SK-N-MC (cell line): ENCODE measurements around the gene HELZ.
"Not testable (repeated sequence)": the region's sequence is repeated elsewhere in the genome, so short reads cannot be mapped to it uniquely, and the experiment has no call there.

Experiments
- DNase-seq: peaks from one replicate; pipeline ENCODE4 v3.0.0-alpha.2; 2011; ENCODE audit warnings: low read depth, low spot score
- H3K27ac ChIP-seq: fragments of 200-600 bp; sonication (generic); 2 replicates; pipeline ENCODE4 v1.5.1; 2016; ENCODE audit warnings: mixed run types
- H3K36me3 ChIP-seq: fragments of 200-600 bp; sonication (generic); 2 replicates; pipeline ENCODE4 v1.6.1; 2017; ENCODE audit warnings: antibody characterized with exemption, low read length, mixed read lengths; ENCODE audit not compliant: insufficient read depth
- H3K4me3 ChIP-seq: fragments of 200-600 bp; sonication (generic); 2 replicates; pipeline ENCODE4 v1.5.1; 2016
- H3K9ac ChIP-seq: fragments of 200-600 bp; sonication (generic); 2 replicates; pipeline ENCODE4 v1.8.0; 2017; ENCODE audit warnings: mixed run types, mixed read lengths; ENCODE audit not compliant: insufficient read length
- H3K9me3 ChIP-seq: fragments of 200-600 bp; sonication (generic); 2 replicates; pipeline ENCODE4 v1.6.1; 2017; ENCODE audit warnings: low read depth, mild to moderate bottlenecking, antibody characterized with exemption, low read length, moderate library complexity, mixed read lengths
- EZH2 ChIP-seq: fragments of 200-600 bp; sonication (generic); IDR thresholded peaks from one replicate; pipeline ENCODE4 v1.6.1; 2017; ENCODE audit warnings: antibody characterized with exemption
- FOXP2 ChIP-seq: optimal IDR thresholded peaks from 2 replicates; pipeline ENCODE3; 2011; ENCODE audit warnings: mild to moderate bottlenecking, moderate library complexity; ENCODE audit not compliant: insufficient read depth; ENCODE audit errors: extremely low read length, control extremely low read depth
- POLR2AphosphoS5 ChIP-seq: IDR thresholded peaks from 2 replicates; pipeline ENCODE4 v1.6.1; 2012; ENCODE audit warnings: mild to moderate bottlenecking, low read depth, low read length, borderline replicate concordance

The HELZ gene

GRCh38 chr17:67245073-67245693, at the start of gene HELZ:
TSS of gene HELZ (minus strand) at chr17:67245196. CDS start at chr17:67218804, 26,392 bp downstream.
- H3K27ac ChIP-seq, result peak within 1 kb of the TSS; percentile 59; the same call in 1 of the 2 replicates
- TF ChIP-seq EZH2 (no peak), POLR2AphosphoS5 (peak; percentile 66), FOXP2 (no peak)
- DNase-seq, result no peak

GRCh38 chr17:67293251-67294203, 48.5 kb upstream of the HELZ start:
- Histone ChIP-seq H3K36me3 (no peaks in the 10 kb centered on the region), H3K27ac (no peak overlapping the region), H3K9me3 (no peaks in the 10 kb centered on the region), H3K4me3 (no peak overlapping the region), H3K9ac (no peak overlapping the region)
- TF ChIP-seq FOXP2, result no peak
- no peak for TF ChIP-seq POLR2AphosphoS5
- DNase-seq, result peak; percentile 16

More at GRCh38 chr17:67245073-67245693, at the start of gene HELZ:
- Histone ChIP-seq H3K36me3 (peaks cover 20% of the 10 kb centered on the region), H3K4me3 (peak within 1 kb of the TSS; percentile 97), H3K9me3 (no peaks in the 10 kb centered on the region), H3K9ac (peak within 1 kb of the TSS; percentile 90)

- TF ChIP-seq FOXP2, result no peak
- no peak for TF ChIP-seq POLR2AphosphoS5
- TF ChIP-seq EZH2, result no peak
- 0 out of 2 replicates have a peak overlapping the region, but pooled peaks have one; percentile 44 for H3K27ac ChIP-seq
- H3K36me3 ChIP-seq, result no peaks in the 10 kb centered on the region
- H3K9me3 ChIP-seq, result no peaks in the 10 kb centered on the region
- no peak for DNase-seq
- peak overlapping the region; percentile 33 for H3K9ac ChIP-seq
- no peak overlapping the region for H3K4me3 ChIP-seq
These were observed 45.8 kb upstream of the HELZ start for GRCh38 chr17:67290711-67291291.

- no peak for DNase-seq
- H3K36me3 ChIP-seq, result no peaks in the 10 kb centered on the region
- H3K27ac ChIP-seq, result no peak overlapping the region
- no peaks in the 10 kb centered on the region for H3K9me3 ChIP-seq
- H3K4me3 ChIP-seq, result no peak overlapping the region
- H3K9ac ChIP-seq, result no peak overlapping the region
- TF ChIP-seq EZH2 (no peak), POLR2AphosphoS5 (no peak), FOXP2 (no peak)
These were observed 45.2 kb upstream of the HELZ start for GRCh38 chr17:67290244-67290643.

- Histone ChIP-seq H3K27ac (no peak overlapping the region), H3K4me3 (no peak overlapping the region), H3K36me3 (no peaks in the 10 kb centered on the region), H3K9ac (no peak overlapping the region), H3K9me3 (no peaks in the 10 kb centered on the region)
- no peak for DNase-seq
- TF ChIP-seq POLR2AphosphoS5 (no peak), FOXP2 (no peak), EZH2 (no peak)
These were observed 44.3 kb upstream of the HELZ start for GRCh38 chr17:67289181-67289876.

- H3K9me3 ChIP-seq, DNase-seq, H3K27ac ChIP-seq, H3K9ac ChIP-seq, H3K4me3 ChIP-seq, H3K36me3 ChIP-seq: not testable (repeated sequence)
These were observed 41.8 kb upstream of the HELZ start for GRCh38 chr17:67286826-67287225.

- Histone ChIP-seq H3K4me3 (no peak overlapping the region), H3K9me3 (no peaks in the 10 kb centered on the region), H3K36me3 (no peaks in the 10 kb centered on the region), H3K27ac (no peak overlapping the region), H3K9ac (no peak overlapping the region)
- TF ChIP-seq FOXP2, result no peak
- no peak for TF ChIP-seq POLR2AphosphoS5
- DNase-seq, result no peak
These were observed 40.4 kb upstream of the HELZ start for GRCh38 chr17:67285360-67285759.
